ENCODE results near the gene OR3A2.

DNA sequence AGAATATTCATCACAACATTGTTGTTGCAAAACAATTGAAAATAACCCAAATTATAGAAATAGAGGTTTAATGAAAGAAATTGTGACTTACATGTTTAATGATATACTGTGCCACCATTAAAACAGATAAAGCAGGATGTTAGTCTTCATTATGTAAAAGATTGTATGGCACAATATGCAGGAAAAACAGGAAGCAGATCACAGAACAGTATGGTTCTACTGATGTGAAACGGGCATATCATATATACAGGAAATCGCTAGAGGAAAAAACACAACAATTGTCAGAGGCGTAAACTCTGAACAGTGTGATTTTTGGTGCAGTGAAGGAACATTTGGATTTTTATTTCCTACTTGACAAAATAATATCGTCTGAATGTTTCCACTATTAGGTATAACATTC lies 110.0 kb downstream of the OR3A2 start:
- no peak for TF ChIP-seq POLR2A (conservative IDR thresholded peaks at IDR 0.05)
- TF ChIP-seq EP400 (IDR thresholded peaks at IDR 0.05): no peak
- no peak for TF ChIP-seq ZBTB33 (CRISPR knock-in tag; IDR thresholded peaks at IDR 0.05)
- TF ChIP-seq, protein P1, sequence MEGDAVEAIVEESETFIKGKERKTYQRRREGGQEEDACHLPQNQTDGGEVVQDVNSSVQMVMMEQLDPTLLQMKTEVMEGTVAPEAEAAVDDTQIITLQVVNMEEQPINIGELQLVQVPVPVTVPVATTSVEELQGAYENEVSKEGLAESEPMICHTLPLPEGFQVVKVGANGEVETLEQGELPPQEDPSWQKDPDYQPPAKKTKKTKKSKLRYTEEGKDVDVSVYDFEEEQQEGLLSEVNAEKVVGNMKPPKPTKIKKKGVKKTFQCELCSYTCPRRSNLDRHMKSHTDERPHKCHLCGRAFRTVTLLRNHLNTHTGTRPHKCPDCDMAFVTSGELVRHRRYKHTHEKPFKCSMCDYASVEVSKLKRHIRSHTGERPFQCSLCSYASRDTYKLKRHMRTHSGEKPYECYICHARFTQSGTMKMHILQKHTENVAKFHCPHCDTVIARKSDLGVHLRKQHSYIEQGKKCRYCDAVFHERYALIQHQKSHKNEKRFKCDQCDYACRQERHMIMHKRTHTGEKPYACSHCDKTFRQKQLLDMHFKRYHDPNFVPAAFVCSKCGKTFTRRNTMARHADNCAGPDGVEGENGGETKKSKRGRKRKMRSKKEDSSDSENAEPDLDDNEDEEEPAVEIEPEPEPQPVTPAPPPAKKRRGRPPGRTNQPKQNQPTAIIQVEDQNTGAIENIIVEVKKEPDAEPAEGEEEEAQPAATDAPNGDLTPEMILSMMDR (IDR thresholded peaks at IDR 0.05 in 2 of 3, conservative IDR thresholded peaks at IDR 0.05 in 1 of 3; ENCODE audit: insufficient read depth in 2 of 3, low read depth in 1 of 3, low read length in 3 of 3): no peak
- TF ChIP-seq EZH2 (IDR thresholded peaks at IDR 0.05; ENCODE audit: borderline replicate concordance, low read depth, low read length): no peak
- TF ChIP-seq ZNF436 (CRISPR knock-in tag; IDR thresholded peaks at IDR 0.05): no peak
- TF ChIP-seq SRF (CRISPR knock-in tag; IDR thresholded peaks at IDR 0.05): no peak
- no peak for TF ChIP-seq CC2D1A (IDR thresholded peaks at IDR 0.05)
- TF ChIP-seq TBP (optimal IDR thresholded peaks at IDR 0.05; ENCODE audit: low read depth, low read length): no peak
- no peak for TF ChIP-seq FOXJ3 (CRISPR knock-in tag; IDR thresholded peaks at IDR 0.05)
- no peak for TF ChIP-seq KDM4B (IDR thresholded peaks at IDR 0.05; ENCODE audit: borderline replicate concordance in 2 of 2, low read depth in 1 of 2)
- TF ChIP-seq JUN (IDR thresholded peaks at IDR 0.05; ENCODE audit: borderline replicate concordance, low read depth, low read length): no peak
- no peak for TF ChIP-seq JUN (CRISPR knock-in tag; IDR thresholded peaks at IDR 0.05; ENCODE audit: borderline replicate concordance)
